Endothelial cell of umbilical vein (primary cell): ENCODE results near the gene LARGE1. TPM values are rescaled to one million over a fixed set of nuclear protein-coding genes. Genes with fewer than 3 reads are reported as not detected.

Experiments used
- BruUV-seq: library from RNA; stranded (reverse); fragments of 400-500 nt; replicated peaks from 2 replicates; lab custom pipeline; 2021; lab: Mats Ljungman, UMichigan
- CTCF ChIA-PET: fragments of 300-600, 350-600 bp; sonication (Branson Sonifier 250); formaldehyde crosslinking; loops from one replicate; lab custom pipeline; 2021; ENCODE audit warnings: antibody characterized with exemption, inconsistent platforms; lab: Charles Lee
- POLR2A ChIA-PET: fragments of 300-600, 350-600 bp; sonication (Branson Sonifier 250); formaldehyde crosslinking; loops from one replicate; lab custom pipeline; 2021; ENCODE audit warnings: antibody characterized with exemption, inconsistent platforms; lab: Charles Lee
- DNase-seq: peaks from one replicate; pipeline ENCODE4 v3.0.0-alpha.2; 2011; ENCODE audit warnings: low read depth, low spot score
- FAIRE-seq: peaks from 2 replicates; lab custom pipeline; 2011; peaks lifted over from hg19 to GRCh38; lab: Jason Lieb, UNC
- H2AFZ ChIP-seq: 2 replicates; pipeline ENCODE4 v1.6.0; 2012; ENCODE audit warnings: low read depth, low read length, control low read depth, inconsistent platforms
- H3K27ac ChIP-seq: 2 replicates; pipeline ENCODE4 v1.5.1; 2011; ENCODE audit warnings: low read depth, mild to moderate bottlenecking, control low read depth, low read length, moderate library complexity; ENCODE audit not compliant: insufficient read depth
- H3K27me3 ChIP-seq, 2 experiments: 2 replicates each; pipeline versions ENCODE4 v1.6.0 to v1.6.1; 2011; ENCODE audit warnings: low read length in 2 of 2, mixed read lengths in 1 of 2; ENCODE audit not compliant: control insufficient read depth in 2 of 2, insufficient read depth in 2 of 2
- H3K36me3 ChIP-seq, 2 experiments: 2 replicates in 1 of 2; 3 replicates in 1 of 2; pipeline ENCODE4 v1.5.1; 2011; ENCODE audit warnings: low read length in 2 of 2, mild to moderate bottlenecking in 1 of 2, moderate library complexity in 1 of 2; ENCODE audit not compliant: control insufficient read depth in 2 of 2, insufficient read depth in 2 of 2; ENCODE audit errors: extremely low read depth in 1 of 2
- H3K4me1 ChIP-seq: 3 replicates; pipeline ENCODE4 v1.5.1; 2011; ENCODE audit warnings: mild to moderate bottlenecking, low read length; ENCODE audit not compliant: control insufficient read depth, insufficient read depth; ENCODE audit errors: extremely low read depth
- H3K4me2 ChIP-seq: 2 replicates; pipeline ENCODE4 v1.6.1; 2011; ENCODE audit warnings: low read length, control low read depth, mixed read lengths; ENCODE audit not compliant: insufficient read depth
- H3K4me3 ChIP-seq, 3 experiments: fragments of 200-600 bp in 1 of 3; sonication (generic), shearing (Covaris generic) in 1 of 3; replicated peaks in 1 of 3; 2 replicates each; pipeline ENCODE4 v1.5.1; 2011 to 2016; ENCODE audit warnings: control low read depth in 3 of 3, low read length in 3 of 3, mild to moderate bottlenecking in 2 of 3, inconsistent platforms in 1 of 3, low read depth in 1 of 3, moderate library complexity in 1 of 3; ENCODE audit not compliant: insufficient read depth in 1 of 3
- H3K79me2 ChIP-seq: 2 replicates; pipeline ENCODE4 v1.6.0; 2012; ENCODE audit warnings: low read length, inconsistent platforms; ENCODE audit not compliant: control insufficient read depth, insufficient read depth
- H3K9ac ChIP-seq: replicated peaks from 2 replicates; pipeline ENCODE3; 2011; ENCODE audit warnings: low read length, control low read depth; ENCODE audit not compliant: insufficient read depth; ENCODE audit errors: extremely low read depth
- H3K9me1 ChIP-seq: replicated peaks from 3 replicates; pipeline ENCODE4 v1.6.0; 2011; ENCODE audit warnings: mild to moderate bottlenecking, low read length; ENCODE audit not compliant: control insufficient read depth, insufficient read depth; ENCODE audit errors: extremely low read depth
- H3K9me3 ChIP-seq: replicated peaks from 2 replicates; pipeline ENCODE4 v1.5.1; 2012; ENCODE audit warnings: low read length, inconsistent platforms; ENCODE audit not compliant: control insufficient read depth, insufficient read depth
- H4K20me1 ChIP-seq: replicated peaks from 2 replicates; pipeline ENCODE3; 2011; ENCODE audit warnings: mild to moderate bottlenecking, low read length; ENCODE audit not compliant: control insufficient read depth, insufficient read depth; ENCODE audit errors: extremely low read depth
- CTCF ChIP-seq, 2 donors: IDR thresholded peaks; 1 replicate in 1 of 2; 2 replicates in 1 of 2; pipeline ENCODE4 v1.5.1; 2011; ENCODE audit warnings: low read length in 2 of 2, mild to moderate bottlenecking in 2 of 2, moderate library complexity in 2 of 2, control low read depth in 1 of 2, inconsistent platforms in 1 of 2, low read depth in 1 of 2; ENCODE audit not compliant: insufficient read depth in 1 of 2; ENCODE audit errors: extremely low read depth in 1 of 2
- EZH2 ChIP-seq: IDR thresholded peaks from 2 replicates; pipeline ENCODE4 v1.6.1; 2012; ENCODE audit warnings: borderline replicate concordance, low read depth, mild to moderate bottlenecking, moderate library complexity, low read length, inconsistent platforms; ENCODE audit not compliant: severe bottlenecking
- FOS ChIP-seq: IDR thresholded peaks from 2 replicates; pipeline ENCODE4 v1.6.1; 2011; ENCODE audit warnings: mild to moderate bottlenecking, low read length, moderate library complexity, borderline replicate concordance; ENCODE audit not compliant: insufficient read depth
- GATA2 ChIP-seq: IDR thresholded peaks from 2 replicates; pipeline ENCODE4 v1.7.0; 2011; ENCODE audit warnings: low read depth, mild to moderate bottlenecking, moderate library complexity, mixed read lengths, low read length; ENCODE audit not compliant: insufficient read length, insufficient read depth
- JUN ChIP-seq: IDR thresholded peaks from 2 replicates; pipeline ENCODE4 v1.6.1; 2011; ENCODE audit warnings: borderline replicate concordance, low read depth; ENCODE audit not compliant: insufficient read length, insufficient read depth
- MAX ChIP-seq: IDR thresholded peaks from 2 replicates; pipeline ENCODE4 v1.6.1; 2011; ENCODE audit not compliant: insufficient read depth, insufficient read length
- MYC ChIP-seq: IDR thresholded peaks from one replicate; pipeline ENCODE4 v1.6.1; 2011; ENCODE audit warnings: mild to moderate bottlenecking, low read depth, low read length
- POLR2A ChIP-seq: IDR thresholded peaks from 2 replicates; pipeline ENCODE4 v1.6.1; 2012; ENCODE audit warnings: low read depth, mild to moderate bottlenecking, control low read depth, low read length
- POLR2AphosphoS5 ChIP-seq: IDR thresholded peaks from 2 replicates; pipeline ENCODE4 v1.6.1; 2012; ENCODE audit warnings: low read depth, mild to moderate bottlenecking, control low read depth, low read length, moderate library complexity; ENCODE audit not compliant: insufficient read depth
- dilution Hi-C: fragments of 300-500 bp; cut with MboI; formaldehyde crosslinking; loops from one replicate; pipeline ENCODE4 v1.15.0; 2019; ENCODE audit warnings: low sequenced_read_pairs; ENCODE audit not compliant: extremely low pct_ligation_motif_present
- intact Hi-C: fragments of 100-400 bp; cut with micrococcal nuclease; formaldehyde crosslinking; loops from one replicate; pipeline ENCODE4 v1.10.0; 2022
- polyA plus RNA-seq, 4 experiments: library from polyadenylated mRNA; depleted of rRNA in 3 of 4; stranded (reverse) in 3 of 4; unstranded in 1 of 4; fragments of >200 nt; gene quantifications; 2 replicates each; pipeline versions ENCODE4 v1.2.1 to v1.2.3, GENCODE V29; 2011 to 2012; ENCODE audit warnings: missing spikeins in 1 of 4
- total RNA-seq: library from RNA; stranded (reverse); gene quantifications from 2 replicates; pipeline ENCODE4 v1.2.3, GENCODE V29; 2021

Gene LARGE1
- total and polyA plus RNA-seq, 2 donors (not counting 3 experiments of a cell fraction or from before 2014, with no cell fraction given): 0.95 to 4.4 TPM

DNA sequence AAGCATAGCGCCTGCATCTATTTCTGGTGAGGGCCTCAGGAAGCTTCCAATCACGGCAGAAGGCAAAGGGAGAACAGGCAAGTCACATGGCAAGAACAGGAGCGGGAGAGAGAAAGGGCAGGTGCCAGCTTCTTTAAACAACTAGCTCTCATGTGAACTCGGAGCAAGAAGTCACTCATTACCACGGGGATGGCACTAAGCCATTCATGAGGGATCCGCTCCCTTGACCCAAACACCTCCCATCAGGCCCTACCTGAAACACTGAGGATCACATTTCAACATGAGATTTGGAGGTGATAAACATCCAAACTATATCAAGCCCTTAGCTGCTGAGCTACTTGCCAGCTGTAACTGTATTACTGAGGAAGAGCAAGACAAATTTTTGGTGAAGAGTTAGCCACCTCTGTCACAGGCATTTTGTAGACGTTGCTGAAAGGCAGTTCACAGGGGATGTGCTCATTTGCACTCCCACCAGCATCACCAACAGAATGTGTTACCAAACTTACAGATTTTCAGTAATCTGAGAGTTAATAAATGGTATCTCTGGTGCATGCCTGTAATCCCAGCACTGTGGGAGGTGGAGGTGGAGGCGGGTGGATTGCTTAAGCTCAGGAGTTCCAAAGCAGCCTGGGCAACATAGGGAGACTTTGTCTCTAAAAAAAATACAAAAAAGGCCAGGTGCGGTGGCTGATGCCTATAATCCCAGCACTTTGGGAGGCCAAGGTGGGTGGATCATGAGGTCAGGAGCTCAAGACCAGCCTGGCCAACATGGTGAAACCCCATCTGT lies 398.2 kb downstream of the LARGE1 start:
- no peak overlapping the region for H3K27ac ChIP-seq
- no peaks in the 10 kb centered on the region for H3K9me1 ChIP-seq
- H2AFZ ChIP-seq: no peak overlapping the region
- FAIRE-seq: no peak
- H3K4me1 ChIP-seq: no peaks in the 10 kb centered on the region
- DNase-seq: no peak
- no peak overlapping the region for H3K4me3 ChIP-seq
- H3K79me2 ChIP-seq: no peaks in the 10 kb centered on the region
- no peaks in the 10 kb centered on the region for H4K20me1 ChIP-seq
- no peaks in the 10 kb centered on the region for H3K36me3 ChIP-seq
- BruUV-seq: no TSS peak
- no peak for TF ChIP-seq MAX
- no peak for TF ChIP-seq GATA2
- TF ChIP-seq POLR2A: no peak
- TF ChIP-seq FOS: no peak
- TF ChIP-seq CTCF (IDR thresholded peaks at IDR 0.05; ENCODE audit: extremely low read depth in 1 of 2, insufficient read depth in 1 of 2, low read depth in 1 of 2, low read length in 2 of 2): no peak
- TF ChIP-seq JUN: no peak
- no peak for TF ChIP-seq MYC
- no peak for TF ChIP-seq EZH2
- TF ChIP-seq POLR2AphosphoS5: no peak
- H3K27me3 ChIP-seq: no peaks in the 10 kb centered on the region
- CTCF ChIA-PET: no interaction called here
- intact Hi-C loops: no loop called here
- dilution Hi-C loops: no loop called here
- no peaks in the 10 kb centered on the region for H3K9me3 ChIP-seq
- no peak overlapping the region for H3K9ac ChIP-seq
- H3K4me2 ChIP-seq: no peak overlapping the region
- POLR2A ChIA-PET: no interaction called here
